MCF 10A (cell line): Measurements from ENCODE around the gene GRM1. TPM values are rescaled to one million over a fixed set of nuclear protein-coding genes. Genes with fewer than 3 reads are reported as not detected.

ENCODE experiments used
- BruUV-seq: library from RNA; stranded (reverse); fragments of 400-500 nt; replicated peaks from 2 replicates; lab custom pipeline; 2021; lab: Mats Ljungman, UMichigan
- CTCF ChIA-PET: fragments of 300-600 bp; sonication (Branson Sonifier 250); formaldehyde crosslinking; extraction: SDS; loops from one replicate; lab custom pipeline; 2021; ENCODE audit warnings: antibody characterized with exemption, inconsistent platforms; lab: Yijun Ruan, JAX
- POLR2A ChIA-PET: fragments of 300-600, 350-650 bp; sonication (Branson Sonifier 250); formaldehyde crosslinking; extraction: SDS; loops from one replicate; lab custom pipeline; 2020; ENCODE audit warnings: antibody characterized with exemption, inconsistent platforms; lab: Yijun Ruan, JAX
- DNase-seq: peaks from one replicate; pipeline ENCODE4 v3.0.0-alpha.2; 2018; ENCODE audit not compliant: unreplicated experiment
- H3K27ac Mint-ChIP-seq: one replicate; pipeline ENCODE4 v1.8.0; 2022; ENCODE audit warnings: mild to moderate bottlenecking, low read depth, mixed read lengths; ENCODE audit not compliant: unreplicated experiment
- H3K27me3 Mint-ChIP-seq: one replicate; pipeline ENCODE4 v1.8.0; 2022; ENCODE audit warnings: mixed read lengths; ENCODE audit not compliant: insufficient read depth, unreplicated experiment
- H3K36me3 Mint-ChIP-seq: one replicate; pipeline ENCODE4 v1.8.0; 2022; ENCODE audit warnings: mild to moderate bottlenecking, moderate library complexity, mixed read lengths; ENCODE audit not compliant: insufficient read depth, unreplicated experiment
- H3K4me1 Mint-ChIP-seq: one replicate; pipeline ENCODE4 v1.8.0; 2022; ENCODE audit warnings: mixed read lengths; ENCODE audit not compliant: insufficient read depth, unreplicated experiment
- H3K4me3 Mint-ChIP-seq: one replicate; pipeline ENCODE4 v1.8.0; 2022; ENCODE audit warnings: mild to moderate bottlenecking, moderate library complexity, mixed read lengths; ENCODE audit not compliant: unreplicated experiment
- H3K9me3 Mint-ChIP-seq: one replicate; pipeline ENCODE4 v1.8.0; 2022; ENCODE audit warnings: mixed read lengths; ENCODE audit not compliant: unreplicated experiment
- CTCF ChIP-seq: fragments of 200-600 bp; IDR thresholded peaks from one replicate; pipeline ENCODE4 v1.8.0; 2022; ENCODE audit warnings: antibody characterized with exemption, mild to moderate bottlenecking; ENCODE audit not compliant: unreplicated experiment
- intact Hi-C: fragments of 100-400 bp; cut with micrococcal nuclease; formaldehyde crosslinking; loops from 2 replicates; pipeline ENCODE4 v1.14.1; 2022
- total RNA-seq: library from RNA; stranded (reverse); gene quantifications from 2 replicates; pipeline ENCODE4 v1.2.3, GENCODE V29; 2022

Gene GRM1
- total RNA-seq, 1 experiment from 2014 or later = not detected

GRCh38 chr6:146305092-146305491 is 276.2 kb downstream of the GRM1 start:
- H3K4me1 Mint-ChIP-seq = no peaks in the 10 kb centered on the region
- no peak for DNase-seq

GRCh38 chr6:146305951-146306350 is 277.1 kb downstream of the GRM1 start:
- TF ChIP-seq CTCF = no peak
- POLR2A ChIA-PET = no interaction called here
- Mint-ChIP-seq H3K27ac (no peak overlapping the region), H3K9me3 (no peaks in the 10 kb centered on the region), H3K4me3 (no peak overlapping the region), H3K27me3 (no peaks in the 10 kb centered on the region), H3K36me3 (no peaks in the 10 kb centered on the region), H3K4me1 (no peaks in the 10 kb centered on the region)
- intact Hi-C loops = no loop called here
- DNase-seq = no peak
- CTCF ChIA-PET = no interaction called here
- no TSS peak for BruUV-seq

More at GRCh38 chr6:146305092-146305491, 276.2 kb downstream of the GRM1 start:
- ChIA-PET CTCF (no interaction called here), POLR2A (no interaction called here)
- H3K4me3 Mint-ChIP-seq = no peak overlapping the region
- no TSS peak for BruUV-seq
- H3K27ac Mint-ChIP-seq = no peak overlapping the region
- H3K9me3 Mint-ChIP-seq = no peaks in the 10 kb centered on the region
- intact Hi-C loops = no loop called here
- H3K36me3 Mint-ChIP-seq = no peaks in the 10 kb centered on the region
- no peak for TF ChIP-seq CTCF
- H3K27me3 Mint-ChIP-seq = no peaks in the 10 kb centered on the region

GRCh38 chr6:146310628-146311027 is 281.8 kb downstream of the GRM1 start:
- no peak for DNase-seq
- CTCF ChIA-PET = interaction anchor here (0.7 kb wide), 1 partner anchor 22 kb away, joined by 3 read pairs; no protein-coding TSS in a partner anchor
- no peaks in the 10 kb centered on the region for H3K4me1 Mint-ChIP-seq
- H3K27me3 Mint-ChIP-seq = no peaks in the 10 kb centered on the region
- no peak overlapping the region for H3K27ac Mint-ChIP-seq
- intact Hi-C loops = no loop called here
- no TSS peak for BruUV-seq
- H3K9me3 Mint-ChIP-seq = no peaks in the 10 kb centered on the region
- no peak overlapping the region for H3K4me3 Mint-ChIP-seq
- POLR2A ChIA-PET = no interaction called here
- TF ChIP-seq CTCF = no peak
- no peaks in the 10 kb centered on the region for H3K36me3 Mint-ChIP-seq

DNA sequence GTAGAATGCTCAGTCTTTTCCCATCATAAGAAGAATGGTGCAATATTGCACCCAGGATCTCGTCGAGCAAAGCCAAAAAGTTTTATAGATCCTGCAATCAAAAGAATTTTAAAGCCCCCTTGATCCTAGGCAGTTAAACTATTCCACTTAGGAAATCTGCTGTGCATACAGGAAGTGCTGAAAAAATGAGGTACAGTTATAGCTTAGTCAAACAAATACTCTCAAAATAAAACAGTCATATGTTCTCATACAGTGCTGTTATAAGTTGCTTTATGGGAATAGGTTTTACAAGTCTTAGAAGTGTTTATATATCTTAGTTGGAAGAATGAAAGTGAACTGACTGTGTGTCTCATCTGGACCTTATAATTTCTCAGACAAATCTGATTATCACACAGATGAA is 282.2 kb downstream of the GRM1 start:
- DNase-seq = no peak
- H3K27ac Mint-ChIP-seq = no peak overlapping the region
- no peaks in the 10 kb centered on the region for H3K4me1 Mint-ChIP-seq
- no TSS peak for BruUV-seq
- H3K36me3 Mint-ChIP-seq = no peaks in the 10 kb centered on the region
- no peaks in the 10 kb centered on the region for H3K9me3 Mint-ChIP-seq
- ChIA-PET POLR2A (no interaction called here), CTCF (interaction anchor here (0.7 kb wide), 1 partner anchor 22 kb away, joined by 3 read pairs; no protein-coding TSS in a partner anchor)
- H3K27me3 Mint-ChIP-seq = no peaks in the 10 kb centered on the region
- no peak for TF ChIP-seq CTCF
- H3K4me3 Mint-ChIP-seq = no peak overlapping the region
- intact Hi-C loops = no loop called here
